ENCODE measurements around the gene FARP1. TPM values are rescaled to one million over a fixed set of nuclear protein-coding genes. Genes with fewer than 3 reads are reported as not detected.

The FARP1 gene
- total and polyA plus RNA-seq, 2 of the 13 experiments (the other 11 are each of a cell fraction or from before 2014, with no cell fraction given), result 70.6 to 126 TPM

- TF ChIP-seq ZNF691 (CRISPR knock-in tag; IDR thresholded peaks at IDR 0.05; ENCODE audit: borderline replicate concordance, low read depth) (0 out of 2 replicates have a peak, but pooled peaks have one; percentile 28), ARID5B (CRISPR knock-in tag; IDR thresholded peaks at IDR 0.05) (no peak), ZNF317 (CRISPR knock-in tag; IDR thresholded peaks at IDR 0.05) (no peak), ZNF382 (CRISPR knock-in tag; IDR thresholded peaks at IDR 0.05; ENCODE audit: borderline replicate concordance) (no peak), ZNF615 (CRISPR knock-in tag; IDR thresholded peaks at IDR 0.05; ENCODE audit: borderline replicate concordance) (no peak), CSRNP2 (CRISPR knock-in tag; conservative IDR thresholded peaks at IDR 0.05; ENCODE audit: low read depth) (no peak), GATA4 (IDR thresholded peaks at IDR 0.05; ENCODE audit: borderline replicate concordance, low read depth) (no peak), ZNF20 (CRISPR knock-in tag; IDR thresholded peaks at IDR 0.05) (no peak), XBP1 (CRISPR knock-in tag; IDR thresholded peaks at IDR 0.05) (no peak), ZNF777 (CRISPR knock-in tag; IDR thresholded peaks at IDR 0.05) (0 out of 2 replicates have a peak, but pooled peaks have one; percentile 27), ZSCAN30 (CRISPR knock-in tag; IDR thresholded peaks at IDR 0.05) (no peak), ZFP36L1 (CRISPR knock-in tag; IDR thresholded peaks at IDR 0.05) (no peak), SPEN (CRISPR knock-in tag; IDR thresholded peaks at IDR 0.05; ENCODE audit: low read depth) (no peak), RBFOX2 (IDR thresholded peaks at IDR 0.05; ENCODE audit: low read depth, low read length) (peak; percentile 77), MXD1 (CRISPR knock-in tag; IDR thresholded peaks at IDR 0.05) (no peak), ZNF792 (CRISPR knock-in tag; IDR thresholded peaks at IDR 0.05) (no peak), ZNF232 (CRISPR knock-in tag; IDR thresholded peaks at IDR 0.05; ENCODE audit: borderline replicate concordance) (no peak), HDAC1 (CRISPR knock-in tag; IDR thresholded peaks at IDR 0.05) (no peak), AGO2 (optimal IDR thresholded peaks at IDR 0.05; ENCODE audit: low read depth, low read length) (peak; percentile 86), FLYWCH1 (CRISPR knock-in tag; IDR thresholded peaks at IDR 0.05) (no peak), EZH2 (conservative IDR thresholded peaks at IDR 0.05; ENCODE audit: low read depth, low read length) (no peak), ZC3H13 (CRISPR knock-in tag; IDR thresholded peaks at IDR 0.05) (0 out of 2 replicates have a peak, but pooled peaks have one; percentile 37), HBP1 (CRISPR knock-in tag; IDR thresholded peaks at IDR 0.05; ENCODE audit: low read depth) (no peak), REL (CRISPR knock-in tag; conservative IDR thresholded peaks at IDR 0.05) (0 out of 2 replicates have a peak, but pooled peaks have one; percentile 3)
Observed at GRCh38 chr13:98143601-98144026, 720 bp downstream of the FARP1 start (continued).

Measured in HepG2 (cell line).